GM19035 (cell line): ENCODE results near the gene CMTM5.

Experiments
- ATAC-seq: cut with Tn5 transposase; IDR thresholded peaks from one replicate; pipeline ENCODE4 v1.9.1; 2021; ENCODE audit not compliant: unreplicated experiment

The CMTM5 gene

GRCh38 chr14:23358042-23358441, 18.8 kb upstream of the CMTM5 start:
- ATAC-seq = no peak

- ATAC-seq = no peak
Measured at GRCh38 chr14:23358553-23359166, 18.2 kb upstream of the CMTM5 start.

GRCh38 chr14:23359167-23359626, 17.6 kb upstream of the CMTM5 start:
- ATAC-seq = no peak

GRCh38 chr14:23359722-23360447, 17.0 kb upstream of the CMTM5 start:
- no peak for ATAC-seq

GRCh38 chr14:23360496-23360895, 16.4 kb upstream of the CMTM5 start:
- ATAC-seq = no peak

GRCh38 chr14:23361320-23361719, 15.5 kb upstream of the CMTM5 start:
- no peak for ATAC-seq

- ATAC-seq = no peak
Measured at GRCh38 chr14:23361763-23362162, 15.1 kb upstream of the CMTM5 start.

GRCh38 chr14:23362200-23362599, 14.6 kb upstream of the CMTM5 start:
- no peak for ATAC-seq

- ATAC-seq = no peak
Measured at GRCh38 chr14:23364164-23365035, 12.4 kb upstream of the CMTM5 start.

GRCh38 chr14:23365036-23365731, 11.7 kb upstream of the CMTM5 start, which contains the start of gene EFS:
Gene EFS, minus strand, starts transcription at chr14:23365172. Its CDS starts 147 bp downstream, at chr14:23365025.
- no peak for ATAC-seq

GRCh38 chr14:23365732-23366425, 11.0 kb upstream of the CMTM5 start:
- ATAC-seq = no peak

- no peak for ATAC-seq
Measured at GRCh38 chr14:23366426-23366921, 10.4 kb upstream of the CMTM5 start.

- no peak for ATAC-seq
Measured at GRCh38 chr14:23370221-23370620, 6.6 kb upstream of the CMTM5 start.

- no peak for ATAC-seq
Measured at GRCh38 chr14:23371865-23372264, 5.0 kb upstream of the CMTM5 start.

- no peak for ATAC-seq
Measured at GRCh38 chr14:23372509-23372908, 4.3 kb upstream of the CMTM5 start, which contains the start of gene IL25. Gene IL25, plus strand, starts transcription at chr14:23372809.

GRCh38 chr14:23373041-23373440, 3.8 kb upstream of the CMTM5 start:
- no peak for ATAC-seq

GRCh38 chr14:23375527-23376251, 1.2 kb upstream of the CMTM5 start:
- ATAC-seq = no peak

GRCh38 chr14:23377198-23377550, 328 bp downstream of the CMTM5 start:
- no peak for ATAC-seq
